Measurements from ENCODE around the gene ART4.

The ART4 gene

GRCh38 chr12:14842315-14842714 lies 1.0 kb downstream of the ART4 start:
- Histone ChIP-seq H4K20me1 (ENCODE audit: insufficient read depth, low read length) (no peaks in the 10 kb centered on the region), H3K9me3 (ENCODE audit: low read length) (no peaks in the 10 kb centered on the region), H3K36me3 (ENCODE audit: insufficient read depth, low read length) (no peaks in the 10 kb centered on the region), H3K79me2 (ENCODE audit: insufficient read depth, low read length) (no peaks in the 10 kb centered on the region), H3K4me2 (ENCODE audit: low read length) (no peak overlapping the region), H3K4me1 (ENCODE audit: insufficient read depth, low read length, severe bottlenecking) (no peaks in the 10 kb centered on the region), H2AFZ (ENCODE audit: low read length) (no peak overlapping the region), H3K27ac (ENCODE audit: low read depth, low read length, poor library complexity, severe bottlenecking) (no peak overlapping the region), H3K27me3 (ENCODE audit: insufficient read depth, low read length) (no peaks in the 10 kb centered on the region), H3F3A (ENCODE audit: insufficient read depth, low read length) (no peaks in the 10 kb centered on the region), H3K9me2 (ENCODE audit: low read depth, low read length) (no peaks in the 10 kb centered on the region), H3K4me3 (ENCODE audit: low read depth, low read length, poor library complexity, severe bottlenecking) (no peak overlapping the region), H3K9ac (ENCODE audit: low read length) (no peak overlapping the region)
- TF ChIP-seq EZH2 (IDR thresholded peaks at IDR 0.05; ENCODE audit: borderline replicate concordance, low read length) (no peak), CTCF (IDR thresholded peaks at IDR 0.05; ENCODE audit: low read length) (no peak)

GRCh38 chr12:14841761-14842160 lies 1.6 kb downstream of the ART4 start:
- Histone ChIP-seq H3K27ac (ENCODE audit: low read depth, low read length, poor library complexity, severe bottlenecking) (no peak overlapping the region), H3K79me2 (ENCODE audit: insufficient read depth, low read length) (no peaks in the 10 kb centered on the region), H3K9ac (ENCODE audit: low read length) (no peak overlapping the region), H3K9me2 (ENCODE audit: low read depth, low read length) (no peaks in the 10 kb centered on the region), H3K9me3 (ENCODE audit: low read length) (no peaks in the 10 kb centered on the region), H3F3A (ENCODE audit: insufficient read depth, low read length) (no peaks in the 10 kb centered on the region), H4K20me1 (ENCODE audit: insufficient read depth, low read length) (no peaks in the 10 kb centered on the region), H3K4me2 (ENCODE audit: low read length) (no peak overlapping the region), H3K27me3 (ENCODE audit: insufficient read depth, low read length) (no peaks in the 10 kb centered on the region; the same call in 1 of the 2 replicates), H3K4me3 (ENCODE audit: low read depth, low read length, poor library complexity, severe bottlenecking) (no peak overlapping the region), H3K4me1 (ENCODE audit: insufficient read depth, low read length, severe bottlenecking) (no peaks in the 10 kb centered on the region), H2AFZ (ENCODE audit: low read length) (no peak overlapping the region), H3K36me3 (ENCODE audit: insufficient read depth, low read length) (no peaks in the 10 kb centered on the region)
- TF ChIP-seq EZH2 (IDR thresholded peaks at IDR 0.05; ENCODE audit: borderline replicate concordance, low read length): no peak
- no peak for TF ChIP-seq CTCF (IDR thresholded peaks at IDR 0.05; ENCODE audit: low read length)

- H3K4me1 ChIP-seq (ENCODE audit: insufficient read depth, low read length, severe bottlenecking): no peaks in the 10 kb centered on the region
- H3K27ac ChIP-seq (ENCODE audit: low read depth, low read length, poor library complexity, severe bottlenecking): no peak overlapping the region
- H3K4me3 ChIP-seq (ENCODE audit: low read depth, low read length, poor library complexity, severe bottlenecking): no peak overlapping the region
- no peaks in the 10 kb centered on the region for H3K36me3 ChIP-seq (ENCODE audit: insufficient read depth, low read length)
- no peaks in the 10 kb centered on the region for H3K9me3 ChIP-seq (ENCODE audit: low read length)
- no peaks in the 10 kb centered on the region for H4K20me1 ChIP-seq (ENCODE audit: insufficient read depth, low read length)
- no peaks in the 10 kb centered on the region for H3K79me2 ChIP-seq (ENCODE audit: insufficient read depth, low read length)
- no peaks in the 10 kb centered on the region for H3F3A ChIP-seq (ENCODE audit: insufficient read depth, low read length)
- no peaks in the 10 kb centered on the region; the same call in 1 of the 2 replicates for H3K27me3 ChIP-seq (ENCODE audit: insufficient read depth, low read length)
- no peak overlapping the region for H3K9ac ChIP-seq (ENCODE audit: low read length)
- TF ChIP-seq EZH2 (IDR thresholded peaks at IDR 0.05; ENCODE audit: borderline replicate concordance, low read length): no peak
- TF ChIP-seq CTCF (IDR thresholded peaks at IDR 0.05; ENCODE audit: low read length): no peak
- H2AFZ ChIP-seq (ENCODE audit: low read length): no peak overlapping the region
- no peaks in the 10 kb centered on the region for H3K9me2 ChIP-seq (ENCODE audit: low read depth, low read length)
- H3K4me2 ChIP-seq (ENCODE audit: low read length): no peak overlapping the region
Observed at GRCh38 chr12:14840616-14841015, 2.7 kb downstream of the ART4 start.
